Natural killer cell (primary cell): Measurements from ENCODE around the gene URB1. TPM values are rescaled to one million over a fixed set of nuclear protein-coding genes. Genes with fewer than 3 reads are reported as not detected.

Experiments used
- ATAC-seq, 3 donors: fragments of 150-1000 bp in 2 of 3; fragments of 200-7000 bp in 1 of 3; cut with Tn5 transposase; 1 replicate in 1 of 3; 2 replicates in 2 of 3; pipeline ENCODE4 v1.10.0; 2021; ENCODE audit warnings: mild to moderate bottlenecking in 2 of 3, moderate library complexity in 2 of 3
- DNase-seq, 2 donors: peaks; one replicate each; pipeline versions ENCODE4 v3.0.0 to v3.0.0-alpha.2; 2013 to 2021; ENCODE audit warnings: mixed read lengths in 1 of 2
- H3K27ac ChIP-seq: one replicate; pipeline ENCODE4 v1.5.1; 2013; ENCODE audit warnings: mild to moderate bottlenecking, low read length
- H3K27me3 ChIP-seq: one replicate; pipeline ENCODE4 v1.6.1; 2013; ENCODE audit warnings: low read length; ENCODE audit not compliant: control insufficient read depth, insufficient read depth
- H3K36me3 ChIP-seq: one replicate; pipeline ENCODE4 v1.6.1; 2013; ENCODE audit warnings: low read length; ENCODE audit not compliant: control insufficient read depth, insufficient read depth
- H3K4me1 ChIP-seq: one replicate; pipeline ENCODE4 v1.6.1; 2013; ENCODE audit warnings: low read length; ENCODE audit not compliant: control insufficient read depth, insufficient read depth
- H3K4me3 ChIP-seq: one replicate; pipeline ENCODE4 v1.5.1; 2013; ENCODE audit warnings: low read length
- H3K9me3 ChIP-seq: one replicate; pipeline ENCODE4 v1.6.1; 2013; ENCODE audit warnings: low read length; ENCODE audit not compliant: control insufficient read depth, insufficient read depth
- H3K27ac Mint-ChIP-seq, 2 donors: one replicate each; pipeline ENCODE4 v1.8.0; 2022; ENCODE audit warnings: mild to moderate bottlenecking in 2 of 2, mixed read lengths in 2 of 2, moderate library complexity in 1 of 2
- H3K27me3 Mint-ChIP-seq, 2 donors: one replicate each; pipeline ENCODE4 v1.8.0; 2022; ENCODE audit warnings: low read depth in 2 of 2, mixed read lengths in 2 of 2
- H3K36me3 Mint-ChIP-seq: one replicate; pipeline ENCODE4 v1.8.0; 2022; ENCODE audit warnings: mixed read lengths
- H3K4me1 Mint-ChIP-seq, 2 donors: one replicate each; pipeline ENCODE4 v1.8.0; 2022; ENCODE audit warnings: mixed read lengths in 2 of 2
- H3K4me3 Mint-ChIP-seq: one replicate; pipeline ENCODE4 v1.8.0; 2022; ENCODE audit warnings: mild to moderate bottlenecking, moderate library complexity, mixed read lengths
- H3K9me3 Mint-ChIP-seq, 2 donors: one replicate each; pipeline ENCODE4 v1.8.0; 2022; ENCODE audit warnings: mixed read lengths in 2 of 2
- CTCF ChIP-seq: fragments of 200-600 bp; IDR thresholded peaks from one replicate; pipeline ENCODE4 v1.8.0; 2022; ENCODE audit warnings: antibody characterized with exemption
- WGBS: methylation state at CpG from one replicate; pipeline ENCODE4 v1.1.7; 2013; ENCODE audit warnings: missing lambda C conversion rate; ENCODE audit not compliant: insufficient coverage; 5-methylcytosine and 5-hydroxymethylcytosine counted together
- intact Hi-C: fragments of 100-400 bp; cut with micrococcal nuclease; formaldehyde crosslinking; loops from one replicate; pipeline ENCODE4 v1.14.2; 2022
- total RNA-seq, 4 donors: library from RNA; stranded (reverse); fragments of 120-200 nt in 1 of 4; gene quantifications; one replicate each; pipeline versions ENCODE4 v1.2.3 to v1.2.4, GENCODE V29; 2013 to 2022

Gene URB1
- total RNA-seq, 3 donors from 2014 or later (not counting 1 experiment from before 2014, with no cell fraction given) = 6.1 to 7.8 (median 7.5) TPM

GRCh38 chr21:32382108-32382644 is 10.6 kb downstream of the URB1 start:
- intact Hi-C loops = no loop called here
- no peaks in the 10 kb centered on the region for H3K4me1 ChIP-seq
- DNase-seq (no peak), ATAC-seq (no peak)
- H3K9me3 ChIP-seq = no peaks in the 10 kb centered on the region
- no peak overlapping the region for H3K27ac ChIP-seq
- TF ChIP-seq CTCF = no peak
- H3K36me3 ChIP-seq = peaks cover 56% of the 10 kb centered on the region
- Mint-ChIP-seq H3K36me3 (peaks cover 18% of the 10 kb centered on the region), H3K27ac (no peak overlapping the region), H3K4me3 (no peak overlapping the region), H3K9me3 (no peaks in the 10 kb centered on the region), H3K27me3 (no peaks in the 10 kb centered on the region), H3K4me1 (peaks cover 0 to 8% of the 10 kb centered on the region in 2 donors)
- 93% methylated on average over 7 of the region's 10 CpGs for WGBS
- H3K27me3 ChIP-seq = no peaks in the 10 kb centered on the region
- no peak overlapping the region for H3K4me3 ChIP-seq

GRCh38 chr21:32381571-32381970 is 11.2 kb downstream of the URB1 start:
- Mint-ChIP-seq H3K9me3 (no peaks in the 10 kb centered on the region), H3K4me1 (peaks cover 0 to 6% of the 10 kb centered on the region in 2 donors), H3K4me3 (no peak overlapping the region), H3K27ac (no peak overlapping the region), H3K27me3 (no peaks in the 10 kb centered on the region), H3K36me3 (peaks cover 18% of the 10 kb centered on the region)
- Histone ChIP-seq H3K36me3 (peaks cover 57% of the 10 kb centered on the region), H3K4me3 (no peak overlapping the region), H3K4me1 (no peaks in the 10 kb centered on the region), H3K27me3 (no peaks in the 10 kb centered on the region), H3K27ac (no peak overlapping the region), H3K9me3 (no peaks in the 10 kb centered on the region)
- intact Hi-C loops = no loop called here
- TF ChIP-seq CTCF = no peak
- ATAC-seq (no peak), DNase-seq (no peak)
- 74% methylated on average over 6 of the region's 6 CpGs for WGBS

DNA sequence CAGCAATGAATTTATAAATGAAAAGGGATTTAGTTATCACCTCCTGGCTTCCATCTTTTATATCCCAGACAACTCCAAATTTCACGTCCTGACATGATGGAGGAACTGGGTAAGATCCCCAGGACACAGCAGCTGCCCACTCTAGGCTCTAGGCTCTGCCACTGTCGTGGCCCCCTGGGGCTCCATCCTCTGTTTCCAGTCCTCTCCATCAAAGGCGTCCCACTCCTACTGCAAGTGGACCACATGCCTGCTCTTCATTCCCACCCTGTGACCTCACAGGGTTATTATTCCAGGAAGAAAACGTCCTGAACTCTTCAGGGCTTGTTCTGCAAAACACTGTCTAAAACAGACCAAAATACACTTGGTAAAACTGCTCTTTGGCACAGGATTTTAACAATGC is 11.9 kb downstream of the URB1 start:
- ATAC-seq (no peak), DNase-seq (no peak)
- H3K9me3 Mint-ChIP-seq = no peaks in the 10 kb centered on the region
- Histone ChIP-seq H3K4me1 (no peaks in the 10 kb centered on the region), H3K4me3 (no peak overlapping the region), H3K36me3 (peaks cover 57% of the 10 kb centered on the region), H3K27me3 (no peaks in the 10 kb centered on the region), H3K27ac (no peak overlapping the region), H3K9me3 (no peaks in the 10 kb centered on the region)
- H3K36me3 Mint-ChIP-seq = peaks cover 18% of the 10 kb centered on the region
- no peaks in the 10 kb centered on the region for H3K27me3 Mint-ChIP-seq
- intact Hi-C loops = no loop called here
- peaks cover 0 to 6% of the 10 kb centered on the region in 2 donors for H3K4me1 Mint-ChIP-seq
- no peak for TF ChIP-seq CTCF
- H3K4me3 Mint-ChIP-seq = no peak overlapping the region
- 87% methylated on average over 4 of the region's 4 CpGs for WGBS
- no peak overlapping the region for H3K27ac Mint-ChIP-seq

DNA sequence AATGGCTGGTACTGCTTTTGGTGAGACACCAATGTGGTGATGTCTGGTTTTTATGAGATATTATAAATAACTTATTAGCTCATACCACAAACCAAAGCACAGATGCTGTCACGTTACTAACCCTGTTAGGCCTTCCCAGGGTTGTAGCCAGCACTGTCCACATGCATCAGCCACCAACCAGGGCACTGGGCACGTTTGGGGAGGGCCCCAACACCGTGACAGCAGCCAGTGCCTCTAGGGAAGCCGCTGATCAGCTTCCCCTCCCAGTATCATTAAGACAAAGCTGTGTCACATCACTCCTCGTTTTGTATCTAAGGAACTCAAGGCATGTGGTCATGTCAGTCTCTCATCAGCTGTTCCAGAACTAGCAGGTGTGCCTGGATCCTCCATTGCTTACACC is 13.9 kb downstream of the URB1 start:
- Histone ChIP-seq H3K4me1 (no peaks in the 10 kb centered on the region), H3K4me3 (no peak overlapping the region), H3K27ac (no peak overlapping the region), H3K9me3 (no peaks in the 10 kb centered on the region), H3K36me3 (peaks cover 60% of the 10 kb centered on the region), H3K27me3 (no peaks in the 10 kb centered on the region)
- 90% methylated on average over 5 of the region's 5 CpGs for WGBS
- no peaks in the 10 kb centered on the region for H3K4me1 Mint-ChIP-seq
- no peaks in the 10 kb centered on the region for H3K9me3 Mint-ChIP-seq
- no peak overlapping the region for H3K27ac Mint-ChIP-seq
- H3K4me3 Mint-ChIP-seq = no peak overlapping the region
- no peak for DNase-seq
- intact Hi-C loops = no loop called here
- no peak for TF ChIP-seq CTCF
- peaks cover 17% of the 10 kb centered on the region for H3K36me3 Mint-ChIP-seq
- no peak for ATAC-seq
- no peaks in the 10 kb centered on the region for H3K27me3 Mint-ChIP-seq
